GM19099 (cell line): ENCODE data around the gene CAB39L.

Source experiments
- POLR2A ChIP-seq: IDR thresholded peaks from 3 replicates; pipeline ENCODE4 v1.6.1; 2011; ENCODE audit warnings: low read depth; ENCODE audit not compliant: insufficient read length; ENCODE audit errors: extremely low read depth

CAB39L gene

DNA sequence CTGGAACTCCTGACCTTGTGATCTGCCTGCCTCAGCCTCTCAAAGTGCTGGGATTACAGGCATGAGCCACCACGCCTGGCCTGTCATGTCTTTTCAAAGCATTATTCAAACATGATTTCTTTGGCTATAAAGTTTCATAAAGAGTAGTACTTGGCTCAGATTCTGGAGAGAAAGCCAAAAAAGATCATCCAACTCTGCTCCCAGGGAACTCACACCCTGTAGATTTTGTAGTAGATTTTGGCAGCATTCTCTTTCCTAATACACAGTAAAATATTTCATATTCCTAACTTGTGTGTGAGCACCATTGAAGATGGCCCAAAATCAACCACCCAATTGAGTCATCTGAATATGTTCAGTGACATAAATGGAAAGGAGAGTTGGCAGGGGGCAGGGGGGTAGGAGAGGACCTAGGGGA is 48.4 kb downstream of the CAB39L start:
- no peak for TF ChIP-seq POLR2A

DNA sequence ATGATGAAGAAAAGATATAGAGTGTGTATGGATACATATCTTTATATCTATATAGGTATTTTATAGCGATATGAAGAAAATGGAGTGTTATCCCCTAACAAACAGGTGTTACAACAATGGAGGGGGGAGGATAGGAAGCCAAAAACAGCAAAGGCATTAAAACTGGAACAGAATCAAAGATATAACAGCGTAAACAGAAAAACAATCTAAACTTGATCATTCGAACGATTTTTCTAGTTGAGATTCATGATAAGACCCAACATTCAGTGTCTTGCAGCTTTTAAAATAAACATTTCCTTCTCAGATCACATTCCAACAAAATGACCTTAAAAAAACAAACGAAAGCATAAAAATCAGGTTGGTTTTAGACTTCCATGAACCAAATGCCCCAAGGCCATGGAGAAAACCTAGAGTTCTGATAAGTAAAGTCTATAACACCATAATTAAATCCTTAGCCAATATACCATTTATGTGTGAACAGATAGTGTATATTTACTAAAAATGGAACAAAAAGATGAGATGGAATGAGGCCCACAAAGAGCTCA is 55.7 kb downstream of the CAB39L start:
- TF ChIP-seq POLR2A: no peak

GRCh38 chr13:49386664-49387063 is 57.2 kb downstream of the CAB39L start:
- no peak for TF ChIP-seq POLR2A

DNA sequence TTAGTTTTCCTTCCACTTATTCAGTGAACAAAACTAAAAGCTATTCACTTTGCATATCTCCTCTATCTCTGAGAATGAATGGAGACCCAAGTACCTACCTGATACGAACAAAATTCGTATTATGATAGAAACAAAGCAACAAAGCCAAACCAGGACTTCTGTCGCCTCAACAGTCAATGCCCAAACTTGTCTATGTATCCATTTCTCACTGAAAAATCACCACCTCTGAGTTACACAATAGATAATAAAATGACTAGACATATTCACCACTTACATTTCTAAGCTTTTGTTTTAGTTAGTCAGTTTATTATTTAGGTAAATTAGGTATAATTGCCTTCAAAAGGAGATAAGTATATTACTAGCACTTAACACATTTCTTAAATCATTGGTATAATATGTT is 67.7 kb downstream of the CAB39L start:
- no peak for TF ChIP-seq POLR2A

DNA sequence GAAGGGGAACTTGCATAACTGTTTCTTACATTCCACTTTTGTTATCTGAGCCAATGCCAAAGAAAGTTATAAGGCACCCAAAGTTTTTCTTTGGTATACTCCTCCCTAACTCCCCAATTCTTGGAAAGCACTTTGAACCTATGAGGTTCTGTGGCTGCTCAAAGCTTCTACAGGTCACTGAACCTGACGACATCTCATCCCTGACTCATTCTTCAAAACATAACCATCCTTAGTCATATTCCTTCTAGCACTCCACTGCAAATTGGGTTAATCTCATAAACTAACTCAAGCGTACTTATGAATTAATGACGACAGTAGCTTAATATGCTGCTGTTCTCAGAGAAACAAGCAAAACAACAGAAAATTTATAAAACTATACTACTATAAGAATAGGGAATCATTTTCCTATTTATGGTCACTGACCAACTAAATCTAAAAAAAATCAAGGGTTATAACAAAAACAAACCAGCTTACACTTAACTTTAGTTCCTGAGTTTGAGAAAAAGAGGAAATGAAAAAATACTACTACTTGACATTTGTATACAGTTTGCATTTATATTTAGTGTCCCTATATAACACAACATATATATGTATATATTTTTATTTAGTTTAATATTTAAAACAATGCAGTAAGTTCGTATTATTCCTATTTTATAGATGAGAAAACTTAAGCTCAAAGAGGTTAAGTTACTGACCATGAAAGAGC is 69.1 kb downstream of the CAB39L start:
- no peak for TF ChIP-seq POLR2A

- no peak for TF ChIP-seq POLR2A
Observed at GRCh38 chr13:49373716-49374115, 70.1 kb downstream of the CAB39L start.

- no peak for TF ChIP-seq POLR2A
Observed at GRCh38 chr13:49371943-49372613, 71.8 kb downstream of the CAB39L start.

DNA sequence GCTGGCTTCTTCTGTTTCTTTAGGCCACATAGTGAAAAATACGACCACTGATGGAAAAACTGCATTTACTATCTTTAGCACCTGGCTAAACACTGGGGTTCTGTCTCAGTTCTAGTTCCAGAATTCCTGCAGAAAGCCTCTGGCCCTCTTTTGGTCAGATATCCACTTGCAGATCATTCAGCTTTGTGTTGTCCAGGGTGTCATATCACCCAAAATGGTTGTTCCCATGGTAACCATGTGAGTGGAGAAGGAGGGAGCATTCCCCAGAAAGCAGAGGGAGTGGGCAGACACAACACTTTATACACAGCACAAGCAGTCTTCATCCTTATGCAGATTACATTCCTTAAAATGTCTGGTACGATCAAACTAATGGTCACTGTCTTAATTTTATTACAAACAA is 73.5 kb downstream of the CAB39L start:
- no peak for TF ChIP-seq POLR2A

- TF ChIP-seq POLR2A: no peak
Observed at GRCh38 chr13:49369866-49370265, 74.0 kb downstream of the CAB39L start.

DNA sequence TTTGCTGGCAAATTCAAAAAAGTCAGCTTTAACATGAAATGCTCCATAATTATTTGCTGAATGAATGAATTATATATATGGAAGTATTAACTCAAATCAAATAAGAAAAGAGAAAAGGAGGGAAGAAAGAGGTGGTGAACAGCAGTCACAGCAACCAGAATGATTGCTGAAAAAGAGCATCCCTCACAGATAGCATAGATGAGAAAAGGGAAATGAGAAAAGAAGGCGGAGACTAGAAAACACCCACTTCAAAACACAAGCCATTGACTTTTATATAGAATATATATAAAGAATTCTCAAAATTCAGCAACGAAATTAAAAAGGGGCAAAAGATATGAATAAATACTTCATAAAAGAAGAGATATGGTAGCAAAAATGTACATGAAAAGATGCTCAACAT is 75.2 kb downstream of the CAB39L start:
- no peak for TF ChIP-seq POLR2A

DNA sequence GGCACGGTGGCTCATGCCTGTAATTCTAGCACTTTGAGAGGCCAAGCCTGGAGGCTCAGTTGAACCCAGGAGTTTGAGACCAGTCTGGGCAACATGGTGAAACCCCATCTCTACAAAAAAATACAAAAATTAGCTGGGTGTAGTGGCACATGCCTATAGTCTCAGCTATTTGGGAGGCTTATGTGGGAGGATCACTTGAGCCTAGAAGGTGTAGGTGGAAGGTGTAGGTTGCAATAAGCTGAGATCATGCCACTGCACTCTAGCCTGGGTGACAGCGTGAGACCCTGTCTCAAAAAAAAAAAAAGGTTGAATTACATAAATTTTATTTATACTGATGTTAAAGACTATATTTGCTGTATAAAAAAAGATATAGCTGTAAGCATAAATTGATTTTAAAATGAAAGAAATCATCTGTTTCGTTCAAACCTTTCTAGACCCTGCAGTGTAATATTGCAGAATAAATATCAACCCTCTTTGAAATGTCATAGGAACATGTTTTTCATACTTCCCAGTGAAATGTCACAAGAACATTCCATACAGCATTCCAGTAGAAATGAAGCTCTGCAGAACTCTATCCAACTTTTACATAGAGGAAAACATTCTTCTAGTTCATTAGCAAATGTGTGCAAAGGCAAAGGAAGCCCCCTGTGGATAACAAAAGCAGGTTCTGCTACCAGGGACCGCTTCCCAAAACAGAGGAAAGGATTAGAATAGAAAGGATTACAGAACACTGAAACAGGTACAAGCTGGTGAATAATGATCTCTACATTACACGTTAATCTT is 76.0 kb downstream of the CAB39L start:
- no peak for TF ChIP-seq POLR2A

- TF ChIP-seq POLR2A: no peak
Observed at GRCh38 chr13:49366841-49367240, 77.0 kb downstream of the CAB39L start.

DNA sequence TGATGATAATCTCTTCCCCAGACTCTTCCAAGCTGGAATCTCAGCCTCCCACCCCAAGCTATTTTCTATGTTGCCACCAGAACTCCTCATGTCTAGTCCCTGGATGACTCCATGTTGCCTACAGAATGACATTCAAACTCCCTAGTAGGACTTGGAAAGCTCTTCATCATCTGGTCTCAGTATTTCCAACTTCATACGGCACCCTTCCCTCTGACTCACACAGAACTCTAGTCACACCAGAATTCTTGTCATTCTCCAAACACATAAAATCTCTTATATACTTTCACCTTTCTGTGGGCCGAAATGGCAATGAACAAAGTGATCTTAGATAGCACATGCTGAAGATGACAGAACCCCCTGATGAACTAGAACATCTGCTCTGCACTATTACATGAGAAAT is 86.2 kb downstream of the CAB39L start:
- TF ChIP-seq POLR2A: no peak

GRCh38 chr13:49356223-49356622 is 87.6 kb downstream of the CAB39L start:
- TF ChIP-seq POLR2A: no peak

GRCh38 chr13:49354719-49355118 is 89.1 kb downstream of the CAB39L start:
- TF ChIP-seq POLR2A: no peak

- no peak for TF ChIP-seq POLR2A
Observed at GRCh38 chr13:49353908-49354307, 90.0 kb downstream of the CAB39L start.

GRCh38 chr13:49351871-49352270 is 92.0 kb downstream of the CAB39L start:
- TF ChIP-seq POLR2A: no peak
